OCI-LY3 (cell line): ENCODE data around the gene ACKR3.

Experiments
- CTCF ChIP-seq: fragments of 200-600, 300-600 bp; sonication (generic); IDR thresholded peaks from 2 replicates; pipeline ENCODE4 v1.5.1; 2014; ENCODE audit warnings: antibody characterized with exemption, low read length, low read depth
- EZH2phosphoT487 ChIP-seq: fragments of 200-600 bp; shearing (Covaris generic); IDR thresholded peaks from 2 replicates; pipeline ENCODE4 v1.6.1; 2018; ENCODE audit warnings: antibody characterized with exemption, mixed run types, low read depth

DNA sequence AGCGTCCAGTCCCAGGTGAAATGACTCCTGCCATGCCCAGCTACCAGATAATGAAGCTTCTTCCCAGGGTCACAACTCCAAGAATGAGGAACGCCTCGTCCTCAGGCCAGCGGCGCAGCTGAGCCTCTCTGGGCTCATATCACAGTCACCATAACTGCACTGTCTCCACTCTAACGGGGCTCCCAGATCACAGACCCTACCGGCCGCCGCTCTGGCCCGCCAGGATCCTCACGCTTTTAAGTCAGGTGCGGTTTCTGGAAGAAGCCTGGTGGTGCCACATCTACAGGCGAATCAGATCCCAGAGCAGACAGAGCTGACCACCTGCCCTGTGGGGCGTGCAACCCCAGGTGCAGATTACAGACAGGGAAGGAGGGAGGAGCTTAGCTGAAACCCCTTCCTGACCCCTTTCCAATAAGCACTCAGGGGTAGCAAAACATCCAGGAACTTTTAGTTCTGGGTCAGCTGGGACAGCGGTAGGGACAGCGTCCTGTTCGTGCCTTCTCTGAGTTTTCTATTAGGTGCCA lies 3.7 kb upstream of the ACKR3 start:
- TF ChIP-seq CTCF (no peak), EZH2phosphoT487 (no peak)
